K562 (cell line): ENCODE measurements around the gene APOL3. TPM values are rescaled to one million over a fixed set of nuclear protein-coding genes. Genes with fewer than 3 reads are reported as not detected.
A peak's percentile ranks its signal among the peaks of the same experiment; 100 is the strongest.

Experiments
- CREM ChIP-seq: IDR thresholded peaks from 2 replicates; pipeline ENCODE4 v1.6.1; 2014; ENCODE audit warnings: antibody characterized with exemption, low read depth
- FOXJ3 ChIP-seq: sonication (generic); formaldehyde crosslinking; IDR thresholded peaks from 2 replicates; pipeline ENCODE4 v1.4.0; 2020; ENCODE audit warnings: mild to moderate bottlenecking, missing genetic modification reagents
- FOXK2 ChIP-seq, 2 experiments: fragments of 450-650 bp; IDR thresholded peaks in 1 of 2; conservative IDR thresholded peaks in 1 of 2; 2 replicates each; pipeline ENCODE4 v1.6.1; 2016; ENCODE audit warnings: low read depth in 2 of 2, mild to moderate bottlenecking in 1 of 2
- HNRNPH1 ChIP-seq: fragments of 200-400 bp; formaldehyde crosslinking; optimal IDR thresholded peaks from 2 replicates; pipeline ENCODE3; 2017; ENCODE audit warnings: low read depth, mild to moderate bottlenecking, low read length, moderate library complexity
- HOXB6 ChIP-seq: fragments of 250-450 bp; sonication (Bioruptor Pico); IDR thresholded peaks from 2 replicates; pipeline ENCODE4 v1.5.1; 2022; ENCODE audit warnings: mild to moderate bottlenecking, borderline replicate concordance
- JUND ChIP-seq, 2 experiments: IDR thresholded peaks; 2 replicates in 1 of 2; 3 replicates in 1 of 2; pipeline ENCODE4 v1.6.1; 2011; ENCODE audit warnings: borderline replicate concordance in 2 of 2, low read depth in 2 of 2, low read length in 2 of 2, improper control_type of control experiment in 1 of 2, missing biosample characterization in 1 of 2, missing genetic modification characterization in 1 of 2, missing genetic modification reagents in 1 of 2
- POLR2A ChIP-seq: fragments of 450-650 bp; conservative IDR thresholded peaks from 2 replicates; pipeline ENCODE4 v1.6.1; 2016
- RBM39 ChIP-seq: fragments of 200-400 bp; formaldehyde crosslinking; optimal IDR thresholded peaks from 2 replicates; pipeline ENCODE3; 2018; ENCODE audit warnings: low read depth, low read length
- RHOXF2B ChIP-seq: fragments of 250-450 bp; sonication (Bioruptor Pico); conservative IDR thresholded peaks from 2 replicates; pipeline ENCODE4 v1.5.1; 2021
- SIX5 ChIP-seq, 2 experiments: IDR thresholded peaks; 2 replicates each; pipeline ENCODE4 v1.6.1; 2011; ENCODE audit warnings: low read length in 2 of 2, borderline replicate concordance in 1 of 2, low read depth in 1 of 2, mild to moderate bottlenecking in 1 of 2, moderate library complexity in 1 of 2; ENCODE audit not compliant: insufficient read depth in 1 of 2
- SMAD2 ChIP-seq: fragments of 150-350 bp; IDR thresholded peaks from 2 replicates; pipeline ENCODE4 v1.6.1; 2014; ENCODE audit warnings: low read depth, mild to moderate bottlenecking, low read length
- YBX1 ChIP-seq: fragments of 450-650 bp; IDR thresholded peaks from 2 replicates; pipeline ENCODE4 v1.7.1; 2016; ENCODE audit warnings: mild to moderate bottlenecking
- polyA plus RNA-seq, 8 experiments: library from polyadenylated mRNA; depleted of rRNA in 4 of 8; stranded (reverse) in 5 of 8; unstranded in 3 of 8; fragments of >200 nt; fragmentation: Nextera tagmentation in 2 of 8; fragmentation: Illumina TruSeq in 1 of 8; extraction: Ambion mirVana in 2 of 8; extraction: Trizol in 1 of 8; gene quantifications; 2 replicates each; pipeline versions ENCODE4 v1.2.1 to v1.2.3, GENCODE V29; 2011 to 2014; ENCODE audit warnings: inconsistent platforms in 1 of 8, missing spikeins in 1 of 8
- total RNA-seq, 7 experiments: library from RNA; depleted of rRNA in 6 of 7; stranded (reverse); fragments of >200 nt in 6 of 7; fragmentation: Illumina TruSeq in 2 of 7; extraction: Trizol in 2 of 7; gene quantifications; 2 replicates each; pipeline versions ENCODE4 v1.2.1 to v1.2.3, GENCODE V29; 2011 to 2021; ENCODE audit warnings: low replicate concordance in 1 of 7
- TF ChIP-seq, protein P1 (sequence below), 2 experiments: fragments of 450-650 bp; IDR thresholded peaks; 2 replicates each; pipeline ENCODE4 v1.6.1; 2016
- TF ChIP-seq, protein P2 (sequence below): sonication (generic); formaldehyde crosslinking; IDR thresholded peaks from 2 replicates; pipeline ENCODE4 v1.5.0; 2020; ENCODE audit warnings: missing genetic modification reagents
- TF ChIP-seq, protein P3 (sequence below): sonication (generic); formaldehyde crosslinking; IDR thresholded peaks from 2 replicates; pipeline ENCODE4 v1.8.0; 2022; ENCODE audit warnings: missing genetic modification reagents, mild to moderate bottlenecking, borderline replicate concordance
- TF ChIP-seq, protein P4 (sequence below): sonication (generic); formaldehyde crosslinking; IDR thresholded peaks from 2 replicates; pipeline ENCODE4 v1.8.0; 2022; ENCODE audit warnings: mild to moderate bottlenecking, missing genetic modification reagents
- TF ChIP-seq, protein P5 (sequence below): fragments of 450-650 bp; IDR thresholded peaks from 2 replicates; pipeline ENCODE4 v1.6.1; 2017; ENCODE audit warnings: mild to moderate bottlenecking, moderate library complexity

APOL3 gene
- total and polyA plus RNA-seq, 9 of the 15 experiments (the other 6 are each of a cell fraction or from before 2014, with no cell fraction given): 0.25 to 1.1 (median 0.56) TPM; not detected in 1

DNA sequence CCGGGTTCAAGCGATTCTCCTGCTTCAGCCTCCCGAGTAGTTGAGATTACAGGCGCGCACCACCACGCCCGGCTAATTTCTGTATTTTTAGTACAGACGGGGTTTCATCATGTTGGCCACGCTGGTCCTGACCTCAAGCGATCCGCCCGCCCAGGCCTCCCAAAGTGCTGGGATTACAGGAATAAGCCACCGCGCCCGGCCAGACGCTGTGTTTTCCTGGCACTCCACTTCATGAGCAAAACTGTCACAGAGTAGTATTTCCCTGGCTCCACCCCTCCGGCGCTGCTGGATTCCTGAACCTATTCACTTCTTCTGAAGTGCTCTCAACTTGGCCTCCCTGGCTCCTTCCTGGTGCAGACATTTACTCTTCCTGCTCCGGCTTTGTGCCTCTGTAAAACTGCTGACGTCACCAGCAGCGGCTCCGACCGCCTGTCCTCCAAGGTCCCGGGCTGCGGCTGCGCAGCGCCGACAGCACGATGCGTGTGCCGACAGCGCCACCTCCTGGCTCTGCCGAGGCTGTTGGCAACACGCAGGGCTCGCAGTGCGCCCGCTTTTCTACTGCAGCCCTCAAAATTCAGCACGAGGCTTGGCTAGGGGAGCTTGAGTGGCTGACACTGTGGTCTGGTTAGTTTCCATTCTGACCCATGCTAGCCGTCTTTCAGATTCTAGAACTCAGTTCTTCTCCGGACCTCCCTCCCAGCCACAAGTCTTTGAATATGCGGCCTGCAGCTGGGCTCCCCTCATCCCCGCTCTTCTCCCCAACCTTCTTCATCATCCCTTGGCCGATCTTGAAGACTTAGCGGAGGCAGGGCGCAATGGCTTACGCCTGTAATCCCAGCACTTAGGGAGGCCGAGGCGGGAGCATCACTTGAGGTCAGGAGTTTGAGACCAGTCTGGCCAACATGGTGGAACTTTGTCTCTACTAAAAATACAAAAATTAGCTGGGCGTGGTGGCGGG is 36.6 kb downstream of the APOL3 start (continued):
- TF ChIP-seq, protein P1, sequence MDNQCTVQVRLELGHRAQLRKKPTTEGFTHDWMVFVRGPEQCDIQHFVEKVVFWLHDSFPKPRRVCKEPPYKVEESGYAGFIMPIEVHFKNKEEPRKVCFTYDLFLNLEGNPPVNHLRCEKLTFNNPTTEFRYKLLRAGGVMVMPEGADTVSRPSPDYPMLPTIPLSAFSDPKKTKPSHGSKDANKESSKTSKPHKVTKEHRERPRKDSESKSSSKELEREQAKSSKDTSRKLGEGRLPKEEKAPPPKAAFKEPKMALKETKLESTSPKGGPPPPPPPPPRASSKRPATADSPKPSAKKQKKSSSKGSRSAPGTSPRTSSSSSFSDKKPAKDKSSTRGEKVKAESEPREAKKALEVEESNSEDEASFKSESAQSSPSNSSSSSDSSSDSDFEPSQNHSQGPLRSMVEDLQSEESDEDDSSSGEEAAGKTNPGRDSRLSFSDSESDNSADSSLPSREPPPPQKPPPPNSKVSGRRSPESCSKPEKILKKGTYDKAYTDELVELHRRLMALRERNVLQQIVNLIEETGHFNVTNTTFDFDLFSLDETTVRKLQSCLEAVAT (IDR thresholded peaks at IDR 0.05): peak in 1 of 2 experiments; percentile 70; a peak in 2 of 4 replicates
- no peak for TF ChIP-seq HOXB6 (CRISPR knock-in tag)
- TF ChIP-seq, protein P2, sequence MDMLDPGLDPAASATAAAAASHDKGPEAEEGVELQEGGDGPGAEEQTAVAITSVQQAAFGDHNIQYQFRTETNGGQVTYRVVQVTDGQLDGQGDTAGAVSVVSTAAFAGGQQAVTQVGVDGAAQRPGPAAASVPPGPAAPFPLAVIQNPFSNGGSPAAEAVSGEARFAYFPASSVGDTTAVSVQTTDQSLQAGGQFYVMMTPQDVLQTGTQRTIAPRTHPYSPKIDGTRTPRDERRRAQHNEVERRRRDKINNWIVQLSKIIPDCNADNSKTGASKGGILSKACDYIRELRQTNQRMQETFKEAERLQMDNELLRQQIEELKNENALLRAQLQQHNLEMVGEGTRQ (CRISPR knock-in tag): no peak
- TF ChIP-seq, protein P3, sequence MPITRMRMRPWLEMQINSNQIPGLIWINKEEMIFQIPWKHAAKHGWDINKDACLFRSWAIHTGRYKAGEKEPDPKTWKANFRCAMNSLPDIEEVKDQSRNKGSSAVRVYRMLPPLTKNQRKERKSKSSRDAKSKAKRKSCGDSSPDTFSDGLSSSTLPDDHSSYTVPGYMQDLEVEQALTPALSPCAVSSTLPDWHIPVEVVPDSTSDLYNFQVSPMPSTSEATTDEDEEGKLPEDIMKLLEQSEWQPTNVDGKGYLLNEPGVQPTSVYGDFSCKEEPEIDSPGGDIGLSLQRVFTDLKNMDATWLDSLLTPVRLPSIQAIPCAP: no peak
- TF ChIP-seq HNRNPH1: no peak
- no peak for TF ChIP-seq YBX1
- TF ChIP-seq RBM39: no peak
- peak; percentile 88 for TF ChIP-seq JUND (IDR thresholded peaks at IDR 0.05; ENCODE audit: borderline replicate concordance, low read depth, low read length)
- peak; percentile 69; the same call in 1 of the 3 replicates for TF ChIP-seq JUND (tag; IDR thresholded peaks at IDR 0.05; ENCODE audit: borderline replicate concordance, low read depth, low read length)
- no peak for TF ChIP-seq RHOXF2B (CRISPR knock-in tag)
- TF ChIP-seq, protein P4, sequence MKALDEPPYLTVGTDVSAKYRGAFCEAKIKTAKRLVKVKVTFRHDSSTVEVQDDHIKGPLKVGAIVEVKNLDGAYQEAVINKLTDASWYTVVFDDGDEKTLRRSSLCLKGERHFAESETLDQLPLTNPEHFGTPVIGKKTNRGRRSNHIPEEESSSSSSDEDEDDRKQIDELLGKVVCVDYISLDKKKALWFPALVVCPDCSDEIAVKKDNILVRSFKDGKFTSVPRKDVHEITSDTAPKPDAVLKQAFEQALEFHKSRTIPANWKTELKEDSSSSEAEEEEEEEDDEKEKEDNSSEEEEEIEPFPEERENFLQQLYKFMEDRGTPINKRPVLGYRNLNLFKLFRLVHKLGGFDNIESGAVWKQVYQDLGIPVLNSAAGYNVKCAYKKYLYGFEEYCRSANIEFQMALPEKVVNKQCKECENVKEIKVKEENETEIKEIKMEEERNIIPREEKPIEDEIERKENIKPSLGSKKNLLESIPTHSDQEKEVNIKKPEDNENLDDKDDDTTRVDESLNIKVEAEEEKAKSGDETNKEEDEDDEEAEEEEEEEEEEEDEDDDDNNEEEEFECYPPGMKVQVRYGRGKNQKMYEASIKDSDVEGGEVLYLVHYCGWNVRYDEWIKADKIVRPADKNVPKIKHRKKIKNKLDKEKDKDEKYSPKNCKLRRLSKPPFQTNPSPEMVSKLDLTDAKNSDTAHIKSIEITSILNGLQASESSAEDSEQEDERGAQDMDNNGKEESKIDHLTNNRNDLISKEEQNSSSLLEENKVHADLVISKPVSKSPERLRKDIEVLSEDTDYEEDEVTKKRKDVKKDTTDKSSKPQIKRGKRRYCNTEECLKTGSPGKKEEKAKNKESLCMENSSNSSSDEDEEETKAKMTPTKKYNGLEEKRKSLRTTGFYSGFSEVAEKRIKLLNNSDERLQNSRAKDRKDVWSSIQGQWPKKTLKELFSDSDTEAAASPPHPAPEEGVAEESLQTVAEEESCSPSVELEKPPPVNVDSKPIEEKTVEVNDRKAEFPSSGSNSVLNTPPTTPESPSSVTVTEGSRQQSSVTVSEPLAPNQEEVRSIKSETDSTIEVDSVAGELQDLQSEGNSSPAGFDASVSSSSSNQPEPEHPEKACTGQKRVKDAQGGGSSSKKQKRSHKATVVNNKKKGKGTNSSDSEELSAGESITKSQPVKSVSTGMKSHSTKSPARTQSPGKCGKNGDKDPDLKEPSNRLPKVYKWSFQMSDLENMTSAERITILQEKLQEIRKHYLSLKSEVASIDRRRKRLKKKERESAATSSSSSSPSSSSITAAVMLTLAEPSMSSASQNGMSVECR (CRISPR knock-in tag): no peak
- 0 out of 4 replicates have a peak, but pooled peaks of 1 of the 2 experiments have one; percentile 18 for TF ChIP-seq FOXK2 (conservative IDR thresholded peaks at IDR 0.05 in 1 of 2, IDR thresholded peaks at IDR 0.05 in 1 of 2; ENCODE audit: low read depth in 2 of 2)
- no peak for TF ChIP-seq FOXJ3 (CRISPR knock-in tag)
- TF ChIP-seq SMAD2: no peak
- TF ChIP-seq, protein P5, sequence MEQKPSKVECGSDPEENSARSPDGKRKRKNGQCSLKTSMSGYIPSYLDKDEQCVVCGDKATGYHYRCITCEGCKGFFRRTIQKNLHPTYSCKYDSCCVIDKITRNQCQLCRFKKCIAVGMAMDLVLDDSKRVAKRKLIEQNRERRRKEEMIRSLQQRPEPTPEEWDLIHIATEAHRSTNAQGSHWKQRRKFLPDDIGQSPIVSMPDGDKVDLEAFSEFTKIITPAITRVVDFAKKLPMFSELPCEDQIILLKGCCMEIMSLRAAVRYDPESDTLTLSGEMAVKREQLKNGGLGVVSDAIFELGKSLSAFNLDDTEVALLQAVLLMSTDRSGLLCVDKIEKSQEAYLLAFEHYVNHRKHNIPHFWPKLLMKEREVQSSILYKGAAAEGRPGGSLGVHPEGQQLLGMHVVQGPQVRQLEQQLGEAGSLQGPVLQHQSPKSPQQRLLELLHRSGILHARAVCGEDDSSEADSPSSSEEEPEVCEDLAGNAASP: no peak
- no peak for TF ChIP-seq SIX5 (IDR thresholded peaks at IDR 0.05; ENCODE audit: borderline replicate concordance in 1 of 2, insufficient read depth in 1 of 2, low read depth in 1 of 2, low read length in 2 of 2)
- TF ChIP-seq POLR2A: no peak
- TF ChIP-seq CREM: peak; percentile 93
